HUES6 (cell line): Measurements from ENCODE around the gene MS4A6A.
"Not testable (repeated sequence)": the region's sequence is repeated elsewhere in the genome, so short reads cannot be mapped to it uniquely, and the experiment has no call there.

Experiments
- H3K27ac ChIP-seq: 2 replicates; pipeline ENCODE4 v1.7.0; 2013; ENCODE audit warnings: low read depth, mild to moderate bottlenecking, low read length, inconsistent platforms
- H3K27me3 ChIP-seq: 2 replicates; pipeline ENCODE4 v1.6.1; 2013; ENCODE audit warnings: low read length; ENCODE audit not compliant: control insufficient read depth, insufficient read depth
- H3K36me3 ChIP-seq: 2 replicates; pipeline ENCODE4 v1.6.1; 2013; ENCODE audit warnings: low read length; ENCODE audit not compliant: control insufficient read depth, insufficient read depth
- H3K4me1 ChIP-seq: 2 replicates; pipeline ENCODE4 v1.6.1; 2013; ENCODE audit warnings: low read length; ENCODE audit not compliant: control insufficient read depth, insufficient read depth
- H3K4me3 ChIP-seq: 2 replicates; pipeline ENCODE4 v1.5.1; 2013; ENCODE audit warnings: low read depth, low read length
- H3K9ac ChIP-seq: one replicate; pipeline ENCODE4 v1.6.1; 2013; ENCODE audit warnings: mild to moderate bottlenecking, low read length
- H3K9me3 ChIP-seq: 2 replicates; pipeline ENCODE4 v1.6.1; 2013; ENCODE audit warnings: low read depth, low read length; ENCODE audit not compliant: control insufficient read depth, insufficient read depth

The MS4A6A gene

DNA sequence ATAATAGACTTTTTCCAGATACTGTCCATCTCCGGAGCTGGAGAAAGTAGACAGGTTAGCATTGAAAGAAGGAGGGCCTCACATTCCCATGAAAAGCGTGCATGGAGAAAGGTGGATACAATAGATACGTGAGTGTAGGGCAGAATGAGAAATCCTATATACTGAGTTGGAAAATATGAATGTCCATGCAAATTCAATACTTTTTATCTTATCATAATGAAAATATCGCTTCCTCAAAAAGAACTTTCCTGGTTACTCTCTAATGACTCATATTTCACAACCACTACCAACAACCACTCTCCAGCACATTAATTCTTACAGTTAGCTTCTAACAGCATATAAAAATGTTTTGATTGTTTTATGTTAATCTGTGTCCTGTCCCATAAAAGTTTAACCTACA lies 22.0 kb upstream of the MS4A6A start:
- no peaks in the 10 kb centered on the region for H3K36me3 ChIP-seq
- no peaks in the 10 kb centered on the region for H3K27me3 ChIP-seq
- no peaks in the 10 kb centered on the region for H3K4me1 ChIP-seq
- H3K9me3 ChIP-seq, result peaks cover 12% of the 10 kb centered on the region; the same call in 1 of the 2 replicates
- no peak overlapping the region for H3K9ac ChIP-seq
- H3K27ac ChIP-seq, result no peak overlapping the region
- H3K4me3 ChIP-seq, result no peak overlapping the region

DNA sequence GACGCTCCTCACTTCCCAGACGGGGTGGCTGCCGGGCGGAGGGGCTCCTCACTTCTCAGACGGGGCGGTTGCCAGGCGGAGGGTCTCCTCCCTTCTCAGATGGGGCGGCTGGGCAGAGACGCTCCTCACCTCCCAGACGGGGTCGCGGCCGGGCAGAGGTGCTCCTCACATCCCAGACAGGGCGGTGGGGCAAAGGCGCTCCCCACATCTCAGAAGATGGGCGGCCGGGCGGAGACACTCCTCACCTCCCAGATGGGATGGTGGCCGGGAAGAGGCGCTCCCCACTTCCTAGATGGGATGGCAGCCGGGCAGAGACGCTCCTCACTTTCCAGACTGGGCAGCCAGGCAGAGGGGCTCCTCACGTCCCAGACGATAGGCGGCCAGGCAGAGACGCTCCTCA lies 18.5 kb upstream of the MS4A6A start:
- not testable (repeated sequence) for H3K27ac ChIP-seq, H3K27me3 ChIP-seq, H3K9ac ChIP-seq, H3K4me3 ChIP-seq, H3K36me3 ChIP-seq, H3K4me1 ChIP-seq
- peaks cover 12% of the 10 kb centered on the region; the same call in 1 of the 2 replicates for H3K9me3 ChIP-seq

DNA sequence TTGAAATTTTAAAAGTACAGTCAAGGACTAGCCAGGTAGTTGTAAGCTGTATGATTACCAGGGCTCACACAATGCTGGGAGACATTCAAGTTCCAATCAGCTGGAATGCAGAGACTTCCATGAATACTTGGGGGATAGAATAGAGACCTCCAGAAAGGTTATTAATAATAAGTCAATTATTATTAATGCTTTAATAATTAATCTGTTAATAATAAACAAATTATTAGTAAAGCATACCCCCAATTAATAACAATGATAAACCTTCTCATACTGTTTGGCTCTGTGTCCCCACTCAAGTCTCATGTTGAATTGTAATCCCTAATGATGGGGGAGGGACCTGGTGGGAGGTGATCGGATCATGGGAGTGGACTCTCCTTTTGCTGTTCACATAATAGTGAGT lies 14.6 kb upstream of the MS4A6A start:
- H3K4me3 ChIP-seq, result no peak overlapping the region
- H3K27me3 ChIP-seq, result no peaks in the 10 kb centered on the region
- peaks cover 7% of the 10 kb centered on the region for H3K4me1 ChIP-seq
- no peaks in the 10 kb centered on the region for H3K36me3 ChIP-seq
- H3K27ac ChIP-seq, result no peak overlapping the region
- H3K9ac ChIP-seq, result no peak overlapping the region
- H3K9me3 ChIP-seq, result peaks cover 15% of the 10 kb centered on the region

DNA sequence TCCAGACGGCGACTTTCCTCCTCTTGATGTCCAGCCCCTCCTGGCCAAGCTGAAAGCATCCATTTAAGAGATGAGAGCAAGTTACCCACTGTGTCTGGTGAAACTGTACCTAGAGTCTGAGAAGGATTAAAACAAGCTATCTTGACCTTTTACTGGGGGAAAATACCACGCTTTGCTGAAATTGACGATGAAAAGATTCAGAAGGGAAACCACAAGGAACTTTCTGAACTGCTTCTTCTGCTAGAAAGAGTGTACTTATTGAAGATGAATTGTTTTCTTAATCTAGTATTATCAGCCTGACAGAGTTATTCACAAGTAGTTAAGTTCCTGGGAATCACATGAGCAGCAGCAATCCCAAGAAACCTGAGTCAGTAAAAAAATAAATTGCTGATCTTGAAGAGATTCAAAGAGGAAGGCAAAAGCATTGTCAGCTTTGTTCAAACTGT lies 13.1 kb upstream of the MS4A6A start:
- H3K9ac ChIP-seq, result no peak overlapping the region
- H3K27ac ChIP-seq, result no peak overlapping the region

DNA sequence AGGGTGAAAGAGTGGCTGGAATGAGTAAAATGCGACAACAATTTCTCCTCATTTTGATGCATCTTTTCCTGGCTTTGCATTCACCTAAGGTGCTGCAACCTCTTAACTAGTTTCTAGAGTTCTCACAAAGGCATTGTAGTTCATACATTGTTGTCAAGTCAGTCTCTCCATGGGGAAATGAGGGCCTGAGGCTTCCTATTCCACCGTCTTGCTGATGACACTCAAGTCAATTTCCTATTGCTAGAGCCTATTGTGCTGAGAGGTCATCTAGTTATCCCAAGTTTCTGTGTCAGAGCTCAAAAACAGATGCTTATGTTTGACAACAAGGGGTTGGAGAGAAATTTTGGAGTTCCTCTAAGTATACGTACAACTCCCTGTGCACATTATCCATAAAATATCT lies 11.6 kb upstream of the MS4A6A start:
- no peak overlapping the region for H3K9ac ChIP-seq
- peaks cover 7% of the 10 kb centered on the region for H3K4me1 ChIP-seq
- no peak overlapping the region for H3K27ac ChIP-seq
- peaks cover 16% of the 10 kb centered on the region for H3K9me3 ChIP-seq
- H3K36me3 ChIP-seq, result no peaks in the 10 kb centered on the region
- H3K27me3 ChIP-seq, result no peaks in the 10 kb centered on the region
- H3K4me3 ChIP-seq, result no peak overlapping the region

More for the DNA sequence above, 13.1 kb upstream of the MS4A6A start:
- Histone ChIP-seq H3K9me3 (peaks cover 13% of the 10 kb centered on the region), H3K36me3 (no peaks in the 10 kb centered on the region), H3K4me1 (peaks cover 7% of the 10 kb centered on the region), H3K4me3 (no peak overlapping the region), H3K27me3 (no peaks in the 10 kb centered on the region)

DNA sequence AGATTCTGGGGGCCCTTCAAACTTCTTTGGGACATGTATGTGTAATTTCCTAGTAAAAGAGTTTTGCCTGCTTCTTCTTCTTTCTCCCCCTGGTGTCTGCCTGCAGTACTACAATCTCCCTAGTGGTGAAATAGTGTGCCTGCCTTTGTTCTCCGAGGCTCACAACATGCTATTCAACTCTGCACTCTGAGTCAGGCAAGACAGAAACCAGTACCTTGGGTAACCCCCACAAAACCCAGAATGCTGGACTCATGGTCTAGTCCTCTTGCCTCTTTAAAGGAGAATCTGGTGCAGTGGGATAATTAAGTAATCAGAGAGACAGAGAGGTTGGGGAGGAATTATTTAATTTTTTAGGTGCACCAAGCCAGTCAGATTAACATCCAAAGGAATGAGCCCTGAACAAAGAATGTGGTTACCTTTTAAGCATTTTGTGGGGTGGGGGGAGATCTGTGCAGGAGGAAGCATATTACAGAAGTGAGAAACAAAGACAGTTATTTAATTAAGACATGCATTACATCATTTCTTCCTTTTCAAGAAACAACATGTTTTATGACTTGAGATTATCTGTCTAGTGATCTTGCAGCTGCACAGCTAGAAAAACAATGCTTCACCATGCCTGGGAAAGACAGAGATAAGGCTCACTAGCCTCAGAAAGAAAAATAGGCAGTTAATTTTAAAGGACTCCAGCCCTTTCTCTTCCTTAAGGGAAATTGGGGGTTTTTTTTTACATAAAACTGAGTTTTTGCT lies 11.0 kb upstream of the MS4A6A start:
- H3K9me3 ChIP-seq, result peaks cover 16% of the 10 kb centered on the region
- H3K4me1 ChIP-seq, result peaks cover 7% of the 10 kb centered on the region
- no peaks in the 10 kb centered on the region for H3K27me3 ChIP-seq
- no peak overlapping the region for H3K9ac ChIP-seq
- H3K36me3 ChIP-seq, result no peaks in the 10 kb centered on the region
- H3K27ac ChIP-seq, result no peak overlapping the region
- no peak overlapping the region for H3K4me3 ChIP-seq

DNA sequence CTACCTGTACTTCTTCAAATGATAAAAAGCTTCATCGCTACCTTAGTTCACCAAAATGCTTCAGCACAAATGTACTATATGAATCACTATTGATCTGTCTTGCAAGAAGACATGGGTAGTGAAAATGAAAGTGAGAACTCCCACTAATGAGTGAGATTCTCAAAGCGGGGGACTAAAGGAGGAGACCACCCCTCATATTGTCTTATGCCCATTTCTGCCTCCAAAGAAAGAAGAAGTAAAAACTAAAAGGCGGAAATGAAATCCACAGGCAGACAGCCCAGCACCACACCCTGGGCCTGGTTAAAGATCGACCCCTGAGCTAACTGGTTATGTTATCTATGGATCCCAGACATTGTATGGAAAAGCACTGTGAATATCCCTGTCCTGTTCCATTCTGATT lies 9.7 kb upstream of the MS4A6A start:
- not testable (repeated sequence) for H3K27ac ChIP-seq, H3K36me3 ChIP-seq, H3K9ac ChIP-seq, H3K4me3 ChIP-seq, H3K4me1 ChIP-seq, H3K27me3 ChIP-seq
- H3K9me3 ChIP-seq, result peaks cover 16% of the 10 kb centered on the region

DNA sequence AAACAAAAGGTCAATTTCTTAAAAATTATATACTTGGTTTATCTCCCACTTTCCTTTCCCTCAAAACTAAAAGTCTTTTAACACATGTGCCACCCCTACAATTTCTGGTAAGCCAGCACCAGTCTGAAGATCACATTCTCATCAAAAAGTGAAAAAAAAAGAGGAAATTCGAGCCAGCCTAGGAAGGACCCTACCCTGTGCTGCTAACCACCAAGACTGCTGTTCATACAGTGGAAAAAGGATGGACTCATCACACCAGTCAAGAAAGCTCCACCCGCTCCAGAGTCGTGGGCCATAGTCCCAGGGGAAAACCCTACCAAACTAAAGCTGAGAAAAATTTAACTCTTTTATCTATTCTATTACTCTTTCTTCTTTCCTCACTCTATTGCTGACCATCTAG lies 5.6 kb upstream of the MS4A6A start:
- H3K4me1 ChIP-seq, H3K27me3 ChIP-seq, H3K27ac ChIP-seq, H3K36me3 ChIP-seq, H3K4me3 ChIP-seq, H3K9ac ChIP-seq: not testable (repeated sequence)
- peaks cover 19% of the 10 kb centered on the region for H3K9me3 ChIP-seq

DNA sequence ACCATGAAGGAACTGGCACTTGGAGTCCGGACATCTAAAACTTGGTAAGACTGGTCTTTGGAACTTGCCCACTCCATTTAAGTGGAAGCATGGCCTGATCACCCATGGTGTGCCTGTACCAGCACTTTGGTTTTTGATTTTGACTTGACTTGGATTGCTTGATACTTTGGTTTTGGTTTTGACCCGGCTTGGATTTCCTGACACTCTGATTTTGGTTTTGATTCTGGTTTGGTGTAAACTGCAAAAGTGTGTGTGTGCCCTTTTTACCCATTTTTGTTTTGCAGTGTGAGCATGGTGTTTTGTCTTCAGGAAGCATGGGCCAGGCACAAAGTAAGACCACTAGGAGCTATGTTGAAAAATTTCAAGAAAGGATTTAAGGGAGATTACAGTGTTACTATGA lies 3.2 kb upstream of the MS4A6A start:
- H3K27me3 ChIP-seq, H3K9ac ChIP-seq, H3K27ac ChIP-seq, H3K9me3 ChIP-seq, H3K4me3 ChIP-seq, H3K36me3 ChIP-seq, H3K4me1 ChIP-seq: not testable (repeated sequence)

DNA sequence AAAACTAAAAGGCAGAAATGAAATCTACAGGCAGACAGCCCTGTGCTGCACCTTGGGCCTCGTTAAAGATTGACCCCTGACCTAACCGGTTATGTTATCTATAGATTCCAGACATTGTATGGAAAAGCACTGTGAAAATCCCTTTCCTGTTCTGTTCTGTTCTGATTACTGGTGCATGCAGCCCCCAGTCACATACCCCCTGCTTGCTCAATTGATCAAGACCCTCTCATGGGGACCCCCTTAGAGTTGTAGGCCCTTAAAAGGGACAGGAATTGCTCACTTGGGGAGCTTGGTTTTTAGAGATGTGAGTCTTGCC lies 2.6 kb upstream of the MS4A6A start:
- H3K27me3 ChIP-seq, H3K9ac ChIP-seq, H3K4me1 ChIP-seq, H3K9me3 ChIP-seq, H3K4me3 ChIP-seq, H3K36me3 ChIP-seq, H3K27ac ChIP-seq: not testable (repeated sequence)

DNA sequence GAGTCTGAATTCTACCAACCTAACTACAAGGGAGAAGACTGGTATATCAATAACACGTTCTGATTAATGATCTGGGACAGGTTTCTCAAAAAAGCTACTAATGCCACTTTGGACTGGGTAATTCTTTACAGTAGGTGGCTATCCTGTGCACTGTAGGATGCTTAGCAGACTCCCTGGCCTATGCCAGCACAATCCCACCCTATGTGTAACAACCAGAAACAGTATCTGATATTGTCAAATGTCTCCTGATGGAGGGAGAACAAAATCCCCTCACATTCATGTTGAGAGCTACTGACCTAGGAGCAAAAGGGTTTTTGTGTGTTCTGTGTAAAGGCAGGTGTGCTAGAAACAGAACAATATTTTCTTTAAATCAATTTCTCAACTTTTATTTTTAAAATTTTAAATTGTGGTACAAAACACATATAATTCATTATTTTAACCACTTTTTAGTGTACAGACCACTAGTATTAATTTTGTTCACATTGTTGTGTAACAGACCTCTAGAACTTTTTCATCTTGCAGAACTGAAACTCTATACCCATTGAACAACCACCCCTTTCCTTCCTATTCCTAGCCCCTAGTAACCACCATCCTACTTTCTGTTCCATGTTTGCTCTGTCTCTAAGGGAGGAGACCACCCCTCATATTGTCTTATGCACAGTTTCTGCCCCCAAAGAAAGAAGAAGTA lies 2.1 kb upstream of the MS4A6A start:
- peaks cover 3% of the 10 kb centered on the region; the same call in 1 of the 2 replicates for H3K4me1 ChIP-seq
- peaks cover 2% of the 10 kb centered on the region; the same call in 1 of the 2 replicates for H3K9me3 ChIP-seq
- H3K27me3 ChIP-seq, result no peaks in the 10 kb centered on the region
- no peak overlapping the region for H3K27ac ChIP-seq
- H3K36me3 ChIP-seq, result no peaks in the 10 kb centered on the region
- no peak overlapping the region for H3K9ac ChIP-seq
- H3K4me3 ChIP-seq, result no peak overlapping the region
